ENCODE results near the gene SND1.

SND1 gene

GRCh38 chr7:127741764-127742375 is 89.9 kb downstream of the SND1 start:
- ATAC-seq: no peak
- no peak for TF ChIP-seq OSR1 (CRISPR knock-in tag; IDR thresholded peaks at IDR 0.05)
- TF ChIP-seq PATZ1 (CRISPR knock-in tag; IDR thresholded peaks at IDR 0.05; ENCODE audit: borderline replicate concordance): no peak

GRCh38 chr7:127745445-127745844 is 93.5 kb downstream of the SND1 start:
- no peak for ATAC-seq
- TF ChIP-seq TSHZ2 (CRISPR knock-in tag; IDR thresholded peaks at IDR 0.05): no peak
- no peak for TF ChIP-seq CSRNP3 (CRISPR knock-in tag; IDR thresholded peaks at IDR 0.05)
- TF ChIP-seq ZNF565 (CRISPR knock-in tag; conservative IDR thresholded peaks at IDR 0.05; ENCODE audit: low read depth): no peak
- no peak for TF ChIP-seq ZFP30 (CRISPR knock-in tag; IDR thresholded peaks at IDR 0.05)
- TF ChIP-seq PATZ1 (CRISPR knock-in tag; IDR thresholded peaks at IDR 0.05; ENCODE audit: borderline replicate concordance): no peak
- no peak for TF ChIP-seq BACH2 (CRISPR knock-in tag; IDR thresholded peaks at IDR 0.05; ENCODE audit: borderline replicate concordance)
- no peak for TF ChIP-seq SNAI2 (CRISPR knock-in tag; IDR thresholded peaks at IDR 0.05)
- no peak for TF ChIP-seq ESRRG (CRISPR knock-in tag; IDR thresholded peaks at IDR 0.05)
- no peak for TF ChIP-seq POU6F1 (CRISPR knock-in tag; IDR thresholded peaks at IDR 0.05; ENCODE audit: borderline replicate concordance, low read depth)
- TF ChIP-seq ARNTL (CRISPR knock-in tag; IDR thresholded peaks at IDR 0.05; ENCODE audit: borderline replicate concordance, low read depth): no peak
- TF ChIP-seq ZC3H10 (CRISPR knock-in tag; IDR thresholded peaks at IDR 0.05): no peak

- TF ChIP-seq ARNTL (CRISPR knock-in tag; IDR thresholded peaks at IDR 0.05; ENCODE audit: borderline replicate concordance, low read depth) (no peak), CSDC2 (CRISPR knock-in tag; IDR thresholded peaks at IDR 0.05) (0 out of 2 replicates have a peak, but pooled peaks have one; percentile 54), ZNF565 (CRISPR knock-in tag; conservative IDR thresholded peaks at IDR 0.05; ENCODE audit: low read depth) (no peak), ISL1 (CRISPR knock-in tag; IDR thresholded peaks at IDR 0.05) (peak; percentile 66), GLIS3 (CRISPR knock-in tag; IDR thresholded peaks at IDR 0.05) (no peak), CREB5 (CRISPR knock-in tag; IDR thresholded peaks at IDR 0.05; ENCODE audit: low read depth) (0 out of 2 replicates have a peak, but pooled peaks have one; percentile 11), POU6F1 (CRISPR knock-in tag; IDR thresholded peaks at IDR 0.05; ENCODE audit: borderline replicate concordance, low read depth) (no peak)
Observed at GRCh38 chr7:127751062-127751461, 99.1 kb downstream of the SND1 start.

More at GRCh38 chr7:127751062-127751461, 99.1 kb downstream of the SND1 start:
- peak; percentile 85 for ATAC-seq
